ENCODE measurements around the gene USP3.

DNA sequence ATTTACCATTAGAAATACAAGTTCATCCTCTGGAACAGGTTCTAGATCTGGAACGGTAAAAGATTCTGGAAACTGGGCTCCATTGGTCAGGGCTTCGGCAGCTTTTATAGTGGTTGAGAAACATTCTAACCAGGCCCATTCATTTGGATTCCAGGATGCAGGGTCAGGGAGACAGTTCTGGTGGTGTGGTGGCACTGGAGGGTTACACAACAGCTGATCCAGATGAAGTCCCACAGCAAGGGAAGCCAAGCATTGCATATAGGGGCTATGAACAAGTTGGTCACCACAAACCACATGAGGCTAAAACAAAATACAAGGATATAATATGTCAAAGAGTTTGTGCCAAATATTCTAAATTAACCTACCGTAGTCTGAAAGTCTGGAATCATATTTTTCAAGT is 135.8 kb downstream of the USP3 start:
- no peak for TF ChIP-seq ZNF138 (CRISPR knock-in tag; conservative IDR thresholded peaks at IDR 0.05)
- TF ChIP-seq, protein P1, sequence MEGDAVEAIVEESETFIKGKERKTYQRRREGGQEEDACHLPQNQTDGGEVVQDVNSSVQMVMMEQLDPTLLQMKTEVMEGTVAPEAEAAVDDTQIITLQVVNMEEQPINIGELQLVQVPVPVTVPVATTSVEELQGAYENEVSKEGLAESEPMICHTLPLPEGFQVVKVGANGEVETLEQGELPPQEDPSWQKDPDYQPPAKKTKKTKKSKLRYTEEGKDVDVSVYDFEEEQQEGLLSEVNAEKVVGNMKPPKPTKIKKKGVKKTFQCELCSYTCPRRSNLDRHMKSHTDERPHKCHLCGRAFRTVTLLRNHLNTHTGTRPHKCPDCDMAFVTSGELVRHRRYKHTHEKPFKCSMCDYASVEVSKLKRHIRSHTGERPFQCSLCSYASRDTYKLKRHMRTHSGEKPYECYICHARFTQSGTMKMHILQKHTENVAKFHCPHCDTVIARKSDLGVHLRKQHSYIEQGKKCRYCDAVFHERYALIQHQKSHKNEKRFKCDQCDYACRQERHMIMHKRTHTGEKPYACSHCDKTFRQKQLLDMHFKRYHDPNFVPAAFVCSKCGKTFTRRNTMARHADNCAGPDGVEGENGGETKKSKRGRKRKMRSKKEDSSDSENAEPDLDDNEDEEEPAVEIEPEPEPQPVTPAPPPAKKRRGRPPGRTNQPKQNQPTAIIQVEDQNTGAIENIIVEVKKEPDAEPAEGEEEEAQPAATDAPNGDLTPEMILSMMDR (IDR thresholded peaks at IDR 0.05), result no peak
